SU-DHL-6 (cell line): ENCODE measurements around the gene CYP2A13.

ENCODE experiments used
- CTCF ChIP-seq: fragments of 200-600 bp; sonication (generic); IDR thresholded peaks from one replicate; pipeline ENCODE4 v1.5.1; 2017; ENCODE audit warnings: antibody characterized with exemption, mild to moderate bottlenecking, low read length, moderate library complexity; ENCODE audit not compliant: insufficient read depth, poor library complexity, severe bottlenecking
- EZH2phosphoT487 ChIP-seq: fragments of 200-600 bp; sonication (generic), shearing (Covaris generic); conservative IDR thresholded peaks from 2 replicates; pipeline ENCODE4 v1.6.1; 2018; ENCODE audit warnings: mild to moderate bottlenecking, antibody characterized with exemption, low read length, moderate library complexity, mixed read lengths

GRCh38 chr19:41083516-41083915 is 4.7 kb upstream of the CYP2A13 start:
- TF ChIP-seq CTCF (no peak), EZH2phosphoT487 (no peak)
